Neuronal stem cell (in vitro differentiated cells): ENCODE measurements around the gene FOXN1.

Experiments used
- DNase-seq: peaks from one replicate; pipeline ENCODE4 v3.0.0-alpha.2; 2013; ENCODE audit warnings: low spot score
- H2AFZ ChIP-seq: one replicate; pipeline ENCODE4 v1.6.1; 2013; ENCODE audit warnings: mild to moderate bottlenecking, low read length, inconsistent platforms
- H2AK5ac ChIP-seq: 2 replicates; pipeline ENCODE4 v1.6.1; 2013; ENCODE audit warnings: low read depth, mild to moderate bottlenecking, inconsistent platforms, low read length, moderate library complexity, mixed read lengths
- H2BK120ac ChIP-seq: 2 replicates; pipeline ENCODE4 v1.6.1; 2013; ENCODE audit warnings: low read depth, mild to moderate bottlenecking, inconsistent platforms, low read length, moderate library complexity, mixed read lengths
- H2BK12ac ChIP-seq: one replicate; pipeline ENCODE4 v1.6.1; 2013; ENCODE audit warnings: low read length, inconsistent platforms
- H2BK15ac ChIP-seq: 2 replicates; pipeline ENCODE4 v1.6.1; 2013; ENCODE audit warnings: mild to moderate bottlenecking, low read length, inconsistent platforms, mixed read lengths
- H2BK5ac ChIP-seq: one replicate; pipeline ENCODE4 v1.6.1; 2013; ENCODE audit warnings: inconsistent platforms, mild to moderate bottlenecking, low read length, moderate library complexity
- H3K14ac ChIP-seq: one replicate; pipeline ENCODE4 v1.6.1; 2013; ENCODE audit warnings: low read length, inconsistent platforms
- H3K18ac ChIP-seq: 2 replicates; pipeline ENCODE4 v1.6.1; 2013; ENCODE audit warnings: low read length, inconsistent platforms
- H3K23ac ChIP-seq: 2 replicates; pipeline ENCODE4 v1.6.1; 2013; ENCODE audit warnings: low read depth, mild to moderate bottlenecking, mixed read lengths, low read length, inconsistent platforms; ENCODE audit not compliant: poor library complexity
- H3K27ac ChIP-seq: replicated peaks from 3 replicates; pipeline ENCODE4 v1.5.1; 2013; ENCODE audit warnings: low read length, inconsistent platforms
- H3K27me3 ChIP-seq, 3 experiments: 2 replicates each; pipeline ENCODE4 v1.6.1; 2013; ENCODE audit warnings: low read length in 3 of 3, mild to moderate bottlenecking in 2 of 3, inconsistent platforms in 1 of 3, low read depth in 1 of 3, mixed read lengths in 1 of 3, moderate library complexity in 1 of 3; ENCODE audit not compliant: control insufficient read depth in 3 of 3, insufficient read depth in 3 of 3
- H3K36me3 ChIP-seq, 2 donors: replicated peaks in 1 of 2; 2 replicates each; pipeline ENCODE4 v1.6.1; 2013; ENCODE audit warnings: low read length in 2 of 2; ENCODE audit not compliant: control insufficient read depth in 2 of 2, insufficient read depth in 2 of 2
- H3K4ac ChIP-seq: 2 replicates; pipeline ENCODE4 v1.6.1; 2013; ENCODE audit warnings: inconsistent platforms, mild to moderate bottlenecking, low read length, moderate library complexity
- H3K4me1 ChIP-seq, 2 donors: 1 replicate in 1 of 2; 2 replicates in 1 of 2; pipeline ENCODE4 v1.6.1; 2013; ENCODE audit warnings: low read length in 2 of 2, low read depth in 1 of 2; ENCODE audit not compliant: control insufficient read depth in 2 of 2, insufficient read depth in 1 of 2
- H3K4me2 ChIP-seq: one replicate; pipeline ENCODE4 v1.6.1; 2013; ENCODE audit warnings: mild to moderate bottlenecking, low read length, inconsistent platforms; ENCODE audit not compliant: insufficient read depth, poor library complexity, severe bottlenecking
- H3K4me3 ChIP-seq, 2 donors: 2 replicates each; pipeline ENCODE4 v1.5.1; 2013; ENCODE audit warnings: low read length in 2 of 2, mild to moderate bottlenecking in 2 of 2, inconsistent platforms in 1 of 2, moderate library complexity in 1 of 2
- H3K79me1 ChIP-seq: one replicate; pipeline ENCODE4 v1.6.1; 2013; ENCODE audit warnings: low read depth, mild to moderate bottlenecking, inconsistent platforms, low read length, moderate library complexity
- H3K9ac ChIP-seq: one replicate; pipeline ENCODE4 v1.6.1; 2013; ENCODE audit warnings: mild to moderate bottlenecking, low read depth, low read length, inconsistent platforms; ENCODE audit not compliant: poor library complexity
- H3K9me3 ChIP-seq, 2 donors: replicated peaks in 1 of 2; 2 replicates each; pipeline versions ENCODE3 to v1.6.1; 2013; ENCODE audit warnings: low read length in 2 of 2, mild to moderate bottlenecking in 2 of 2, inconsistent platforms in 1 of 2, low read depth in 1 of 2, mixed read lengths in 1 of 2, moderate library complexity in 1 of 2; ENCODE audit not compliant: control insufficient read depth in 2 of 2, insufficient read depth in 1 of 2
- H4K8ac ChIP-seq: one replicate; pipeline ENCODE4 v1.6.1; 2013; ENCODE audit warnings: low read depth, mild to moderate bottlenecking, inconsistent platforms, low read length, moderate library complexity
- H4K91ac ChIP-seq: one replicate; pipeline ENCODE4 v1.6.1; 2013; ENCODE audit warnings: low read length, low read depth, mild to moderate bottlenecking, inconsistent platforms; ENCODE audit not compliant: poor library complexity
- WGBS, 2 donors: extraction: QIAGEN DNeasy Blood & Tissue Kit; methylation state at CpG; one replicate each; pipeline ENCODE4 v1.1.7; 2013; ENCODE audit warnings: missing lambda C conversion rate in 2 of 2, mixed read lengths in 1 of 2; ENCODE audit not compliant: insufficient read length in 2 of 2, insufficient replicate concordance in 1 of 2; ENCODE audit errors: extremely low coverage in 2 of 2; 5-methylcytosine and 5-hydroxymethylcytosine counted together

FOXN1 gene

GRCh38 chr17:28533091-28533807, 27.1 kb downstream of the FOXN1 start:
- no peaks in the 10 kb centered on the region for H3K36me3 ChIP-seq
- peak overlapping the region; percentile 89 for H2BK12ac ChIP-seq
- DNase-seq = no peak
- 100% methylated on average over 1 of the region's 16 CpGs; no CpG with 5 or more reads in 1 of the 2 donors for WGBS, 2 donors
- no peak overlapping the region for H2BK5ac ChIP-seq
- peak overlapping the region; percentile 45 for H3K23ac ChIP-seq
- peak overlapping the region; percentile 65 for H3K18ac ChIP-seq
- no peak overlapping the region for H3K4me3 ChIP-seq
- no peak overlapping the region for H3K14ac ChIP-seq
- H2BK15ac ChIP-seq = peak overlapping the region; percentile 20
- peak overlapping the region; percentile 54 for H2AK5ac ChIP-seq
- H3K9me3 ChIP-seq = no peaks in the 10 kb centered on the region
- H4K8ac ChIP-seq = peak overlapping the region; percentile 54
- H3K9ac ChIP-seq = no peak overlapping the region
- no peak overlapping the region for H3K4me2 ChIP-seq
- H4K91ac ChIP-seq = no peak overlapping the region
- H3K4me1 ChIP-seq = peaks cover 5 to 9% of the 10 kb centered on the region in 2 donors
- peaks cover 0 to 48% (median 0%) of the 10 kb centered on the region in 3 experiments for H3K27me3 ChIP-seq
- H3K27ac ChIP-seq = no peak overlapping the region
- no peak overlapping the region for H3K4ac ChIP-seq
- H2BK120ac ChIP-seq = no peak overlapping the region
- no peak overlapping the region for H2AFZ ChIP-seq
- no peaks in the 10 kb centered on the region for H3K79me1 ChIP-seq

- peaks cover 0 to 51% (median 0%) of the 10 kb centered on the region in 3 experiments for H3K27me3 ChIP-seq
- no peak overlapping the region for H3K27ac ChIP-seq
- peak overlapping the region; percentile 75 for H2AK5ac ChIP-seq
- H2BK120ac ChIP-seq = no peak overlapping the region
- H3K23ac ChIP-seq = no peak overlapping the region
- WGBS, 2 donors = no CpG with 5 or more reads among the region's 11 CpGs
- no peak overlapping the region for H3K4me3 ChIP-seq
- no peak for DNase-seq
- no peak overlapping the region for H2BK15ac ChIP-seq
- no peak overlapping the region for H4K91ac ChIP-seq
- H3K4ac ChIP-seq = no peak overlapping the region
- H2BK5ac ChIP-seq = peak overlapping the region; percentile 48
- H4K8ac ChIP-seq = peak overlapping the region; percentile 23
- H3K9ac ChIP-seq = no peak overlapping the region
- no peak overlapping the region for H3K4me2 ChIP-seq
- no peak overlapping the region for H2AFZ ChIP-seq
- H3K9me3 ChIP-seq = no peaks in the 10 kb centered on the region
- H3K18ac ChIP-seq = peak overlapping the region; percentile 71
- H3K36me3 ChIP-seq = no peaks in the 10 kb centered on the region
- no peak overlapping the region for H2BK12ac ChIP-seq
- H3K4me1 ChIP-seq = peaks cover 0 to 6% of the 10 kb centered on the region in 2 donors
- no peaks in the 10 kb centered on the region for H3K79me1 ChIP-seq
- no peak overlapping the region for H3K14ac ChIP-seq
Observed at GRCh38 chr17:28534740-28535375, 28.7 kb downstream of the FOXN1 start.

- DNase-seq = no peak
- Histone ChIP-seq H2AK5ac (peak overlapping the region; percentile 71), H2BK5ac (no peak overlapping the region), H3K14ac (no peak overlapping the region), H3K36me3 (no peaks in the 10 kb centered on the region), H3K27ac (no peak overlapping the region), H3K79me1 (no peaks in the 10 kb centered on the region), H4K8ac (no peak overlapping the region), H2BK12ac (no peak overlapping the region), H2BK120ac (no peak overlapping the region), H3K27me3 (peaks cover 0 to 47% (median 0%) of the 10 kb centered on the region in 3 experiments), H4K91ac (no peak overlapping the region), H3K4me1 (peaks cover 0 to 3% of the 10 kb centered on the region in 2 donors), H3K9ac (no peak overlapping the region), H3K18ac (peak overlapping the region; percentile 41), H3K9me3 (no peaks in the 10 kb centered on the region), H3K4me3 (no peak overlapping the region), H2BK15ac (no peak overlapping the region), H2AFZ (no peak overlapping the region), H3K23ac (peak overlapping the region; percentile 5), H3K4ac (peak overlapping the region; percentile 2), H3K4me2 (no peak overlapping the region)
- WGBS, 2 donors = no CpG with 5 or more reads among the region's 9 CpGs
Observed at GRCh38 chr17:28536532-28537218, 30.5 kb downstream of the FOXN1 start.

- Histone ChIP-seq H3K4me1 (peaks cover 0 to 3% of the 10 kb centered on the region in 2 donors), H2BK120ac (no peak overlapping the region), H2AK5ac (peak overlapping the region; percentile 71), H3K9ac (no peak overlapping the region), H3K79me1 (no peaks in the 10 kb centered on the region), H4K91ac (no peak overlapping the region), H4K8ac (no peak overlapping the region), H3K36me3 (no peaks in the 10 kb centered on the region), H3K27ac (no peak overlapping the region), H2BK12ac (no peak overlapping the region), H3K18ac (peak overlapping the region; percentile 19), H3K27me3 (peaks cover 0 to 45% (median 0%) of the 10 kb centered on the region in 3 experiments), H3K9me3 (no peaks in the 10 kb centered on the region), H3K4ac (no peak overlapping the region), H2BK5ac (no peak overlapping the region), H3K4me3 (no peak overlapping the region), H2AFZ (no peak overlapping the region), H3K14ac (no peak overlapping the region), H2BK15ac (no peak overlapping the region), H3K4me2 (no peak overlapping the region), H3K23ac (peak overlapping the region; percentile 5)
- DNase-seq = no peak
- no CpG with 5 or more reads among the region's 12 CpGs for WGBS, 2 donors
Observed at GRCh38 chr17:28537219-28537610, 31.1 kb downstream of the FOXN1 start.
